A172 (cell line): ENCODE results near the gene ENKD1. TPM values are rescaled to one million over a fixed set of nuclear protein-coding genes. Genes with fewer than 3 reads are reported as not detected.

Experiments used
- DNase-seq: peaks from one replicate; pipeline ENCODE4 v3.0.0-alpha.2; 2015; ENCODE audit warnings: low spot score
- total RNA-seq: library from RNA; depleted of rRNA; stranded (reverse); fragments of >200 nt; shearing (Covaris generic); gene quantifications from 2 replicates; pipeline ENCODE4 v1.2.3, GENCODE V29; 2014; rRNA removed

The ENKD1 gene
- total RNA-seq, 1 experiment from 2014 or later = not detected

DNA sequence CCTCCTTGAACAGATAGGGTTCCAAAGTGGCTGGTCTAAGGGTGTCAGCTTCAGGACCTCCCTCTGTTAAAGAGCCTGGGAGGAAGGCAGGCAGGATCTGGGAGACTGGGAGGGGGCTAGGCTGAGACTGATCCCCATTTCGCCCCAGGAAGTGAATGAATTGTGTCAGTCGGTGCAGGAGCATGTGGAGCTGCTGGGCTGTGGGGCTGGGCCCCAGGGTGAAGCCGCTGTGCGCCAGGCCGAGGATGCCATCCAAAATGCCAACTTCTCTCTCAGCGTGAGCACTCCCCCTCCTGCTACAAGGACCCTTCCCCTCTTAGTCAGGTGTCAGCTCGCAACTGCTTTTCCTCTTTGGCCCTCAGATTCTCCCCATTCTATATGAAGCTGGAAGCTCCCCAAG lies 15.5 kb downstream of the ENKD1 start:
- no peak for DNase-seq

DNA sequence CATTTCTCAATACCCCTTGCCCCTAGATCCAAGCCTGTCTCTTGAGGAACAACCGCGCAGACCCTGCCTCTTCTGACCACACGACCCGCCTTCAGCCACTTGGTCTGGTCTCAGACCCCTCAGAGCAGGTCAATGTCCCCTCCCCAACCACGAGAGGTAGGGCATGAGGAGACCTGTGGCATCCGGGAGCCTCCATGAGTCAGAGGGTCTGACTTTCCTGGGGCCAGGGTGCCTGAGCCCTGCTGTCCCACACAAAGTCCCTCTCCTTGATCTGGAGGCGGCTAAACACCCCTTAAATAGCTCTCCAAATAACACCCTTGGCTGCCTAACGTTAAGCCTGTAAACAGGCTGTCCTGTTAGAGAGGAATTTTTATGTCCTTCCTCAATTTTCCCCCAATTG lies 16.5 kb downstream of the ENKD1 start:
- no peak for DNase-seq

DNA sequence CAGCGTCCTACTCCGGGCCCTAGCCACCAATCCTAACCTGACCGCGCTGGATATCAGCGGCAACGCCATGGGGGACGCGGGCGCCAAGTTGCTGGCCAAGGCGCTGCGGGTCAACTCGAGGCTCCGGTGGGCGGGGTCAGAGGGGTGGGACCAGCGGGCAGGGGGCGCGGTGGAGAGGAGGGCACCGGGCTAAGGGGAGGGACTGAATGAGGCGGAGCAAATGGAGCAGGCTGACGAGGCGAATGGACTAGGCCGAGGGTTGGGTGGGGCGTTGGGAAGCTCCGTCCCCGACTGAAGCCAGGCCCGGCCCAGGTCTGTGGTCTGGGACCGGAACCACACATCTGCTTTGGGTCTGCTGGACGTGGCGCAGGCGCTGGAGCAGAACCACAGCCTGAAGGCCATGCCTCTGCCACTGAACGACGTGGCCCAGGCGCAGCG lies 17.0 kb downstream of the ENKD1 start:
- no peak for DNase-seq

DNA sequence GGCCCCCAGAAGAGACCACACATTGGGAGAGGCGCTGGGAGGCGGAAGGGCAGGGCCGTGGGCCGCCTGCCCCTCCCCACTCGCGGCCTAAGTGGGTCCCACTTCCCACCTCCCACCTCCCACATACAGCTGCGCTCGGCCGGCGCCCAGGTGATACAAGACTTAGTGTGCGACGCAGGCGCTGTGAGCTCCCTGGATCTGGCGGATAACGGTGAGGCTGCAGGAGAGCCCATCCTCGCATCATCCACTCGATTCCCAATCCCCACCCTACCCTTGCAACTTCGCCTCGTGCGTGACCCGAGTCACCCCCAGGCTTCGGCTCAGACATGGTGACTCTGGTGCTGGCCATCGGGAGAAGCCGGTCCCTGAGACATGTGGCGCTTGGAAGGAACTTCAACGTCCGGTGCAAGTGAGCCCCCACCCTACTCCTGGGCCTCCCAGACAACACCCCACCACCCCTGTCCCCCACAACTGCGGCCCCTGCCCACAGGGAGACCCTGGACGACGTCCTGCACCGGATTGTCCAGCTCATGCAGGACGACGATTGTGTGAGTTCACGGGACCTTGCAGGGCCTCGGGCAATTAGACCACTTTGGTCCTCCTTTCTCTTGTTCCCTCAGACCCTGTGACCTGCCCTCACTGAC lies 17.7 kb downstream of the ENKD1 start:
- no peak for DNase-seq

DNA sequence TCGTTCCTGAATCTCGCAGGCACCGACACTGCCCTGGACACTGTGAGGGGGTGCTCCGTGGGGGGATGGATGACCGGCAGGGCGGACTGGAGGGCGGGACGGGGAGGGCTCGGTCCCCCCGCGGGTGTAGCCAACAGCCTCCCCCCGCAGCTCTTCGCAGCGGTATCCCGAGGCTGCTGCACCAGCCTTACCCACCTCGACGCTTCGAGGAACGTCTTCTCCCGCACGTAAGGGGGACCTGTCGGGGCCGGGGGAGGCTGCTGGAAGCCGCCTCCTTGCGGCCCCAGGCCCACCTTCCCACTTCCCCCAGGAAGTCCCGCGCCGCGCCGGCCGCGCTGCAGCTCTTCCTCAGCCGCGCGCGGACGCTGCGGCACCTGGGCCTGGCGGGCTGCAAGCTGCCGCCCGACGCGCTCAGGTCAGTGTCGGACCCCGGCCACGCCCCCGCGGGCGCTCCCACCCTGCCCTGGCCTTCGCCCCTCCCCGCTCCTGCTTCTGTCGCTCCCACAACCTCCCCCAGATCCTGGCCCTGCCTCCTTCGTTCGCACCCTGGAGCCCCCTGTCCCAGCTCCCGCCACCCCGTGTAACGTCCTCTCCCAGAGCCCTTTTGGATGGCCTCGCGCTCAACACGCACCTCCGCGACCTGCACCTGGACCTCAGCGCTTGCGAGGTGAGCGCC lies 18.3 kb downstream of the ENKD1 start:
- DNase-seq = no peak

DNA sequence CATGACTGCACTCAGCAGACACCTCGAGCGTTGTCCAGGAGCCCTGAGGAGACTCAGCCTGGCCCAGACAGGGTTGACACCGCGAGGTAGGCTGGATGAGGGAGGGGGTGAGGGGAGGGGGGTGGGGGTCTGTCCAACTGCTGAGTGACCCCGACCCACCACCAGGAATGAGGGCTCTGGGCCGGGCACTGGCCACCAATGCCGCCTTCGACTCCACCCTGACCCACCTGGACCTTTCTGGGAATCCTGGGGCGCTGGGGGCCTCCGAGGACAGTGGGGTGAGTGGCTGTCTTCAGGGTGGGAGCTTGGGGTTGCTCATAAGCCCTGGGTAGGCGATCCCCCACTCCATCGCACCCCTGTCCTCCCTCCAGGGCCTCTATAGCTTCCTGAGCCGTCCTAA lies 18.9 kb downstream of the ENKD1 start:
- no peak for DNase-seq

DNA sequence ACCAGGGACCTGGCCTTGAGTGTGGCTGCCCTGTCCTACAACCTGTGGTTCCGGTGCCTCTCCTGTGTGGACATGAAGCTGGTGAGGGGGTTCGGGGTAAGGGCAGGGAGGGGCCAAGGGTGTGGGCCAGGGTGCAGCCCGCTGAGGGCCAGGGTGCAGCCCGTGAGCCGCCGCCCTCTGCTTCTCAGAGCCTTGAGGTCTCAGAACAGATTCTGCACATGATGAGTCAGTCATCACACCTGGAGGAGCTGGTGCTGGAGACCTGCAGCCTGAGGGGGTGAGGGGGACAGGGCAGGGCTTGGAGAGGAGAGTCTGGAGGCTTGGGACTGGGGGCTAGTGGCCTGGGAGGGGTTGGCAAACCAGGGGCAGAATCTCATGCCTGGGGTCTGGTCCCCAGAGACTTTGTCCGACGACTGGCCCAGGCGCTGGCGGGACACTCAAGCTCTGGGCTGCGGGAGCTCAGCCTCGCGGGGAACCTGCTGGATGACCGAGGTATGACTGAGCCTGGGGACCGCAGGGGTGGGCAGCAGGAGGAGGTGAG lies 19.4 kb downstream of the ENKD1 start:
- no peak for DNase-seq

DNA sequence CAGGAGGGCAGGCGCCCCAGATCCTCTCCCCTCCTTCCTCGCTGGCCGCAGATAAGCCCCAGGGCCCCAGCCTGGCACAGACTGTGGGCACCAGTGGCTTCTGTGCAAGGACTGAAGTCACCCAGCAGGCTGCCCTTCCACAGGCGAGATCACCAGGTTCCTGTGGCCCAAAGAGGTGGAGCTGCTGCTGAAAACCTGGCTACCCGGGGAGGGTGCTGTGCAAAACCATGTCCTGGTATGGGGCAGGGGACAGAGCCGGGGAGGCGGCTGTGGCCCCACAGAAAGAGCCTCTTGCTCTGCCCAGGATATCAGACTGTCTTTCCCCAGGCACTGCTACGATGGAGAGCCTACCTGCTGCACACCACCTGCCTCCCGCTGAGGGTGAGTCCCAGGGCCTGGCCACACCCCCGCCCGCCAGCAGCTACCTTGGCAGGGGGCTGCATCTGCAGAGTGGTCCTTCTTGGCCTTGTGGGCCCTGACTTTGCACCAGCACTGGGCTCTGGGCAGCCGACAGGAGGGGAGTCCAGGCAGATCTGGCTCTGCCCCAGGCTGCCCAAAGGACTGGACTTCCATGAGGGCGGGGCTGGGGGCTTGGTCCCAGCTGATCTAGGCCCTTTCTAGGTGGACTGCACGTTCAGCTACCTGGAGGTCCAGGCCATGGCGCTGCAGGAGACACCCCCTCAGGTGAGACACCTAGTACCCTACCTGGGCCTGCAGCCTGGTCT lies 21.0 kb downstream of the ENKD1 start:
- DNase-seq = no peak

DNA sequence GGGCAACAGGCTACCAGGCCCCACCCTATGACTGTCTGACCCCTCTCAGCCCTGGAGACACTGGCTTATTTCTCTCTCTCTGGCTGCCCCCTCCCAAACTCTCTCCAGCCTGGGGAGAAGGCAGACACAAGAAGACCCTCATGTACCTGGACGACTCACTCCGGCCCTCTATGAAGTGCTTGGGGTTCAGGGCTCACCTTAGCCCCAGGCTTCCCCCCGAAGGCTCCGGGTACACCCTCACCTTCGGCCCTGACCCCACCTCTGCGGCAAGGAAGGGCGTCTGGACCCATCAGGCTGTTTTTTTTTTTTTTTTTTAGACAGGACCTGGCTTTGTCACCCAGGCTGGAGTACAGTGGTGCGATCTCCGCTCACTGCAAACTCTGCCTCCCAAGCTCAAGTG lies 22.5 kb downstream of the ENKD1 start:
- no peak for DNase-seq

DNA sequence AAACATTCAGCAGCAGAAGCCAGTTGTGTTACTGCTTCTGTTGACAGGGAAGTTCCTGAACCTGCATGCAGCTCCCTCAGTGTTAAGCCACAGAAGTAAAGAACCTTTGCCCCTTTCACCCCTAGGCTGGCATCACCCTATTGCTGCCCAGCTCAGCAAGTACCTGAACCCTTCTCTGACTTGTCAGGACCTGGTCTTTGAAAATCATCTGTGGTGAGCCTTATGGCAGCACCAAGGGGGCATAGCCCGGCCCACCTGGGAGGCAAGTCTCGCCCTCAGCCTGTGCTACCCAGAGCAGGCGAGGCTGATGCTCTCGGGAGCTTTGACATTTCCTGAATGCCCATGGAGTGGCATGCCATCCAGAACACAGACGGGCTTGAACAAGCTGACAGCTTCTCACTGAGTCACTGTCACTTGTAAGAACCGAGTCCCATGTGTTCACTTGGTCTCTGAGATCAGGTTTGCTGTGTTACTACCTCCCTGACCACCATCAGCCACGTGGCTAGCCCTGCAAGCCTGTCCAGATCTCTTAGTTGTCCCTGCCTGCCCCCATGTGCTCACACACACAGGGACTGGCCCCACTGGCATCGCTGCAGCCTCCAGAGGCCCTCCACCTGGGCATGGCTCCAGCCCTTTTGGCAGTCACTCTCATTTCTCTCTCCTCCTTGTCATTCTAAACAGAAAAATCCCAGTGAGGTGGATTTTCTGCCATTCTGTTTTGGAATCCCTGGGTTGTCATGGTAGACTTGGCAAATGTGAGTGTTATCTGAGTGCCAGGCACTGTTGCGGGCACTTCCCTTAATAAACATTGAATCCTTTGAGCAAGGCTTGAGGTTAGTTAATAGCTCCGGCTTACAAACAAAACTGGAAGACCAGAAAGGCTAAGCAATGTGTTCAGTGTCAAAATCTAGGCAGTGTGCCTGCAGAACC lies 24.5 kb downstream of the ENKD1 start:
- DNase-seq = no peak

DNA sequence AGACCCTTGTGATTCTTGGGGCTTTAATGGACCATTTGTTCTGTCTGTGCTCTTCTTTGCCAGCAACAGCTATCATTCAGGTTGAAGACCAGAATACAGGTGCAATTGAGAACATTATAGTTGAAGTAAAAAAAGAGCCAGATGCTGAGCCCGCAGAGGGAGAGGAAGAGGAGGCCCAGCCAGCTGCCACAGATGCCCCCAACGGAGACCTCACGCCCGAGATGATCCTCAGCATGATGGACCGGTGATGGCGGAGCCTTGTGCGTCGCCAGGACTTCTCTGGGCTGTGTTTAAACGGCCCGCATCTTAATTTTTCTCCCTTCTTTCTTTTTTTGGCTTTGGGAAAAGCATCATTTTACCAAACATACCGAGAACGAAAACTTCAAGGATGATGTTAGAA lies 28.9 kb downstream of the ENKD1 start:
- no peak for DNase-seq

DNA sequence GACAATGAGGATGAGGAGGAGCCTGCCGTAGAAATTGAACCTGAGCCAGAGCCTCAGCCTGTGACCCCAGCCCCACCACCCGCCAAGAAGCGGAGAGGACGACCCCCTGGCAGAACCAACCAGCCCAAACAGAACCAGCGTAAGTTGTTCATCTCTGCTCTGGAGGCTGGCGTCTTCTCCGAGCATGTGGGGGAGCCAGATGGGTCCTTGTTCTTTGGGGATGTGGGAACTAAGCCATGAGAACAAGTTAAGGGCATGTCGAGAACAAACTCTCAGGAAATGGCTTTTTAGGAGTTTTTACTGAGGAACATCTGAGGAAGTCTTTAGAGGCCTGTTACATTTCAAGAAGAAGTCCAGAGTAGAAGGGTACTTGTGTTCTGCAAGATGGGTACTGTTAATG lies 29.8 kb downstream of the ENKD1 start:
- no peak for DNase-seq

DNA sequence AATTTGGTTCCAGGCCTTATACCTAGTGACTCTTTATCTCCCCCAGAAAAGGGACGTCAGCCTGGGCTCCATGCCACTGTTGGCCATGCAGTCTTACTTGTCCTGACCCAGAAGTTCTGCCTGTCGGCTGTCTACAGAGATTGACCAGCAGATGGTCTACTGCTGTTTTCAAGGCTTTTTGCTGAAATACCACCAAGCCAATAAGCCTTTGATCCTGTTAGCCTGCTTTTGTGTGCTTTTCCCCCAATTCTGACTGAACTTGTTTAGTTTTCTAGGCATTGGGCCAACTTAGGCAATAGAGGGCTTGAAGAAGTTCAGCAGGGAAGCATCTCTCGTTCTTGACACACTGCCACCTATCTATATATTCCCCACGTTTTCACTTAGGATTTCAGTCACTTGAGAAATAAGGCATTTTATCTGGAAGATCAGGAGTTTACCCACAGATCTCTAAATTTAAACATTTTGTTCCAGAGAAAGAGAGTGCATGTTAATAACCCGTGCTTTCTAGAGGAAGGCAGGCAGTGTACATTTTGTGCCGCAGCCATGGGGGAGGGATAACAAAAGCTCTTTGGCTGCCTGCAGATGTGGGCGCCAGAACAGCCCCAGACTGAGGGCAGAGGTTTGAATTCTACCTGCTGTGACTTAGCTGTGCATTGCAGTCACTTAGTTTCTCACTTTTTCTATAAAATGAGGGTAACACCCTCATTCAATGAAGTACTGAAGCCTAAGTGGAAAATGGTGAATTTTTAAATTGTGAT lies 34.0 kb downstream of the ENKD1 start:
- DNase-seq = no peak

DNA sequence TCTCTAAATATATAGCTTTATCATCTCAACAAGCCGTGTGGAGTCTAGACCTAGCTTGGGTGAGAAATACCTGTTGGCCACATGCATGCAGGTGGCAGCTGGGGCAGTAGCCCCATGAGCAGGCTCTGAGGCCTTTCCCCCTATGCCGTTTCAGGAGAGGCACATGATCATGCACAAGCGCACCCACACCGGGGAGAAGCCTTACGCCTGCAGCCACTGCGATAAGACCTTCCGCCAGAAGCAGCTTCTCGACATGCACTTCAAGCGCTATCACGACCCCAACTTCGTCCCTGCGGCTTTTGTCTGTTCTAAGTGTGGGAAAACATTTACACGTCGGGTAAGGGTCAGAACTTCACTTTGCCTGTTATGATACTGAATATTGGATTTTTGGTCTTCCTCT lies 38.3 kb downstream of the ENKD1 start:
- no peak for DNase-seq

DNA sequence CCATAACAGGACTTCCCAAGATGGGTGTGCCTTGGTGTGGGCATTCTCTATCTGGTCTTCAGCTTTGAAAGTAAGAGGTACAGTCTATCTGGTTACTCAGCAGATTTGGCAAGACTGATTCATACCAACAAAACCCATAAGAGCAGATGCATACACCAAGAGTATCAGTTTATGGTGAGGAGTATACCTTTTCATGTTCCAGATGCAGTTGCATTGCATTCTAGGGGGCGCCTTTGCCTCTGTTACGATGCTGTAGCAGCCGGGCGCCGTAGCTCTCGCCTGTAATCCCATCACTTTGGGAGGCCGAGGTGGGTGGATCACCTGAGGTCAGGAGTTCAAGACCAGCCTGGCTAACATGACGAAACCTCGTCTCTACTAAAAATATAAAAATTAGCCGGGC lies 52.7 kb downstream of the ENKD1 start:
- no peak for DNase-seq

Other genes with a start within 250 kb of the ENKD1 start
- gene HSD11B2, start 235.6 kb downstream of the ENKD1 start, total RNA-seq = 0.93 TPM in 1 of 2 replicates, not detected in the other
- gene ATP6V0D1, start 185.6 kb downstream of the ENKD1 start, total RNA-seq = 66.8 and 77.5 TPM in 2 replicates
- not detected in 2 replicates for gene AGRP, start 183.2 kb downstream of the ENKD1 start, total RNA-seq
- gene RIPOR1, start 137.9 kb downstream of the ENKD1 start, total RNA-seq = 21.6 and 31.6 TPM in 2 replicates
- gene CTCF, start 104.2 kb downstream of the ENKD1 start, total RNA-seq = 29.7 and 30.3 TPM in 2 replicates
- 5.1 and 11.7 TPM in 2 replicates for gene CARMIL2, start 21.6 kb downstream of the ENKD1 start, total RNA-seq
- gene ACD, start 6.5 kb downstream of the ENKD1 start, total RNA-seq = 43.0 and 73.8 TPM in 2 replicates
- 5.7 and 12.9 TPM in 2 replicates for gene PARD6A, start 5.8 kb downstream of the ENKD1 start, total RNA-seq
- gene C16orf86, start 64 bp upstream of the ENKD1 start, total RNA-seq = not detected in 2 replicates
- gene GFOD2, start 52.6 kb upstream of the ENKD1 start, total RNA-seq = 21.9 and 25.9 TPM in 2 replicates
- 3.7 and 8.8 TPM in 2 replicates for gene RANBP10, start 139.8 kb upstream of the ENKD1 start, total RNA-seq
- 0.05 and 0.55 TPM in 2 replicates for gene TSNAXIP1, start 140.1 kb upstream of the ENKD1 start, total RNA-seq
- 21.4 and 21.6 TPM in 2 replicates for gene THAP11, start 175.6 kb upstream of the ENKD1 start, total RNA-seq
- 68.5 and 72.4 TPM in 2 replicates for gene NUTF2, start 180.2 kb upstream of the ENKD1 start, total RNA-seq
- 25.5 and 27.9 TPM in 2 replicates for gene CENPT, start 180.9 kb upstream of the ENKD1 start, total RNA-seq
- gene EDC4, start 206.3 kb upstream of the ENKD1 start, total RNA-seq = 31.8 and 50.7 TPM in 2 replicates
- not detected in 2 replicates for gene NRN1L, start 218.1 kb upstream of the ENKD1 start, total RNA-seq
- 3.3 and 3.5 TPM in 2 replicates for gene PSKH1, start 226.5 kb upstream of the ENKD1 start, total RNA-seq